ENCODE measurements around the gene FAIM2.

DNA sequence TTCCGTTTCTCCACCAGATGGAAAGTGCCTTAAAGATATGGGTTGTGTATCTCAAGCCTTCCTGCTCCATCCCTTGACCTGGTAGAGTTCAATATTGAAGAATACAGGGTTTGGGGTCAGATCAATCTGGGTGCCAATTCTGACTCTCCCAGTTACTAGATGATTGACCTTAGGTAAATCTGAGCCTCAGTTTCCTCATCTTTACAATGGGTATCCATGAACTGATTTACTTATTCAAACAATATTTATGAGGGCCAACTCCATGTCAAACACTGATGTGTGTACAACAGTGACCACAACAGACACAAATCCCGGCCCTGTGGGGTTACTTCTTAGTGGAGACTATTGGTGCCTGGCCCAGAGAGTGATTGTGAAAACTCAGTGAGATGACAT is 7.5 kb upstream of the FAIM2 start:
- TF ChIP-seq, protein P1, sequence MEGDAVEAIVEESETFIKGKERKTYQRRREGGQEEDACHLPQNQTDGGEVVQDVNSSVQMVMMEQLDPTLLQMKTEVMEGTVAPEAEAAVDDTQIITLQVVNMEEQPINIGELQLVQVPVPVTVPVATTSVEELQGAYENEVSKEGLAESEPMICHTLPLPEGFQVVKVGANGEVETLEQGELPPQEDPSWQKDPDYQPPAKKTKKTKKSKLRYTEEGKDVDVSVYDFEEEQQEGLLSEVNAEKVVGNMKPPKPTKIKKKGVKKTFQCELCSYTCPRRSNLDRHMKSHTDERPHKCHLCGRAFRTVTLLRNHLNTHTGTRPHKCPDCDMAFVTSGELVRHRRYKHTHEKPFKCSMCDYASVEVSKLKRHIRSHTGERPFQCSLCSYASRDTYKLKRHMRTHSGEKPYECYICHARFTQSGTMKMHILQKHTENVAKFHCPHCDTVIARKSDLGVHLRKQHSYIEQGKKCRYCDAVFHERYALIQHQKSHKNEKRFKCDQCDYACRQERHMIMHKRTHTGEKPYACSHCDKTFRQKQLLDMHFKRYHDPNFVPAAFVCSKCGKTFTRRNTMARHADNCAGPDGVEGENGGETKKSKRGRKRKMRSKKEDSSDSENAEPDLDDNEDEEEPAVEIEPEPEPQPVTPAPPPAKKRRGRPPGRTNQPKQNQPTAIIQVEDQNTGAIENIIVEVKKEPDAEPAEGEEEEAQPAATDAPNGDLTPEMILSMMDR (IDR thresholded peaks at IDR 0.05; ENCODE audit: extremely low read depth in 1 of 2, insufficient read depth in 1 of 2, low read depth in 1 of 2, low read length in 2 of 2) = no peak
- no peak for TF ChIP-seq POLR2A (IDR thresholded peaks at IDR 0.05; ENCODE audit: low read depth, low read length)
- TF ChIP-seq, protein P2, sequence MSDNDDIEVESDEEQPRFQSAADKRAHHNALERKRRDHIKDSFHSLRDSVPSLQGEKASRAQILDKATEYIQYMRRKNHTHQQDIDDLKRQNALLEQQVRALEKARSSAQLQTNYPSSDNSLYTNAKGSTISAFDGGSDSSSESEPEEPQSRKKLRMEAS (IDR thresholded peaks at IDR 0.05; ENCODE audit: insufficient read depth, insufficient read length) = no peak
- no peak for TF ChIP-seq GATA2 (IDR thresholded peaks at IDR 0.05; ENCODE audit: insufficient read depth, insufficient read length, low read depth, low read length)
- TF ChIP-seq POLR2AphosphoS5 (IDR thresholded peaks at IDR 0.05; ENCODE audit: insufficient read depth, low read depth, low read length) = no peak
- TF ChIP-seq EZH2 (IDR thresholded peaks at IDR 0.05; ENCODE audit: borderline replicate concordance, low read depth, low read length, severe bottlenecking) = no peak
- no peak for TF ChIP-seq FOS (IDR thresholded peaks at IDR 0.05; ENCODE audit: borderline replicate concordance, insufficient read depth, low read length)
- TF ChIP-seq JUN (IDR thresholded peaks at IDR 0.05; ENCODE audit: borderline replicate concordance, insufficient read depth, insufficient read length, low read depth) = no peak
- TF ChIP-seq MYC (IDR thresholded peaks at IDR 0.05; ENCODE audit: low read depth, low read length) = no peak
